Progenitor cell of endocrine pancreas (in vitro differentiated cells): ENCODE results near the gene ARSJ. TPM values are rescaled to one million over a fixed set of nuclear protein-coding genes. Genes with fewer than 3 reads are reported as not detected.
A peak's percentile ranks its signal among the peaks of the same experiment; 100 is the strongest.

ENCODE experiments used
- DNase-seq: peaks from one replicate; pipeline ENCODE4 v3.0.0; 2021; ENCODE audit warnings: low spot score; ENCODE audit not compliant: unreplicated experiment
- H3K27ac Mint-ChIP-seq: 2 replicates; pipeline ENCODE4 v1.8.0; 2021; ENCODE audit warnings: mild to moderate bottlenecking, moderate library complexity, mixed read lengths
- H3K27me3 Mint-ChIP-seq: 2 replicates; pipeline ENCODE4 v1.8.0; 2021; ENCODE audit warnings: mixed read lengths
- H3K36me3 Mint-ChIP-seq: 2 replicates; pipeline ENCODE4 v1.8.0; 2022; ENCODE audit warnings: mixed read lengths; ENCODE audit not compliant: insufficient read depth
- H3K4me1 Mint-ChIP-seq: 2 replicates; pipeline ENCODE4 v1.8.0; 2021; ENCODE audit warnings: low read depth, mixed read lengths
- H3K4me3 Mint-ChIP-seq: 2 replicates; pipeline ENCODE4 v1.8.0; 2021; ENCODE audit warnings: low read depth, mild to moderate bottlenecking, moderate library complexity, mixed read lengths
- H3K9me3 Mint-ChIP-seq: 2 replicates; pipeline ENCODE4 v1.8.0; 2021; ENCODE audit warnings: low read depth, mixed read lengths
- total RNA-seq: library from RNA; stranded (reverse); gene quantifications from 2 replicates; pipeline ENCODE4 v1.2.1, GENCODE V29; 2021
- TF ChIP-seq, protein P1 (sequence below): fragments of 200-600 bp; sonication (generic); IDR thresholded peaks from one replicate; pipeline ENCODE4 v1.5.0; 2021; ENCODE audit warnings: antibody characterized with exemption, mild to moderate bottlenecking; ENCODE audit not compliant: unreplicated experiment

The ARSJ gene
- total RNA-seq, 1 donor from 2014 or later = 0.46 TPM

- DNase-seq = no peak
- Mint-ChIP-seq H3K27me3 (no peaks in the 10 kb centered on the region), H3K27ac (peak overlapping the region; percentile 59)
Observed at GRCh38 chr4:113884655-113885054, 94.8 kb downstream of the ARSJ start.

GRCh38 chr4:113882668-113883067 lies 96.8 kb downstream of the ARSJ start:
- H3K27me3 Mint-ChIP-seq = no peaks in the 10 kb centered on the region
- no peak overlapping the region for H3K4me3 Mint-ChIP-seq
- H3K4me1 Mint-ChIP-seq = peaks cover 11% of the 10 kb centered on the region
- TF ChIP-seq, protein P1, sequence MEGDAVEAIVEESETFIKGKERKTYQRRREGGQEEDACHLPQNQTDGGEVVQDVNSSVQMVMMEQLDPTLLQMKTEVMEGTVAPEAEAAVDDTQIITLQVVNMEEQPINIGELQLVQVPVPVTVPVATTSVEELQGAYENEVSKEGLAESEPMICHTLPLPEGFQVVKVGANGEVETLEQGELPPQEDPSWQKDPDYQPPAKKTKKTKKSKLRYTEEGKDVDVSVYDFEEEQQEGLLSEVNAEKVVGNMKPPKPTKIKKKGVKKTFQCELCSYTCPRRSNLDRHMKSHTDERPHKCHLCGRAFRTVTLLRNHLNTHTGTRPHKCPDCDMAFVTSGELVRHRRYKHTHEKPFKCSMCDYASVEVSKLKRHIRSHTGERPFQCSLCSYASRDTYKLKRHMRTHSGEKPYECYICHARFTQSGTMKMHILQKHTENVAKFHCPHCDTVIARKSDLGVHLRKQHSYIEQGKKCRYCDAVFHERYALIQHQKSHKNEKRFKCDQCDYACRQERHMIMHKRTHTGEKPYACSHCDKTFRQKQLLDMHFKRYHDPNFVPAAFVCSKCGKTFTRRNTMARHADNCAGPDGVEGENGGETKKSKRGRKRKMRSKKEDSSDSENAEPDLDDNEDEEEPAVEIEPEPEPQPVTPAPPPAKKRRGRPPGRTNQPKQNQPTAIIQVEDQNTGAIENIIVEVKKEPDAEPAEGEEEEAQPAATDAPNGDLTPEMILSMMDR = no peak
- peaks cover 15% of the 10 kb centered on the region for H3K9me3 Mint-ChIP-seq
- DNase-seq = no peak
- no peaks in the 10 kb centered on the region for H3K36me3 Mint-ChIP-seq
- no peak overlapping the region for H3K27ac Mint-ChIP-seq

More at GRCh38 chr4:113884655-113885054, 94.8 kb downstream of the ARSJ start:
- TF ChIP-seq, protein P1 = no peak
- Mint-ChIP-seq H3K4me1 (peaks cover 8% of the 10 kb centered on the region), H3K36me3 (no peaks in the 10 kb centered on the region), H3K4me3 (no peak overlapping the region), H3K9me3 (peaks cover 15% of the 10 kb centered on the region)

- H3K27ac Mint-ChIP-seq = no peak overlapping the region
- H3K27me3 Mint-ChIP-seq = no peaks in the 10 kb centered on the region
- TF ChIP-seq, protein P1 = no peak
- peaks cover 14% of the 10 kb centered on the region for H3K9me3 Mint-ChIP-seq
- no peaks in the 10 kb centered on the region for H3K36me3 Mint-ChIP-seq
- H3K4me3 Mint-ChIP-seq = no peak overlapping the region
- no peak for DNase-seq
- H3K4me1 Mint-ChIP-seq = peaks cover 10% of the 10 kb centered on the region
Observed at GRCh38 chr4:113881256-113881655, 98.2 kb downstream of the ARSJ start.

- H3K27me3 Mint-ChIP-seq = no peaks in the 10 kb centered on the region
- H3K4me3 Mint-ChIP-seq = no peak overlapping the region
- no peak overlapping the region for H3K27ac Mint-ChIP-seq
- DNase-seq = no peak
- TF ChIP-seq, protein P1 = no peak
- H3K9me3 Mint-ChIP-seq = peaks cover 10% of the 10 kb centered on the region
- H3K4me1 Mint-ChIP-seq = peaks cover 10% of the 10 kb centered on the region
- no peaks in the 10 kb centered on the region for H3K36me3 Mint-ChIP-seq
Observed at GRCh38 chr4:113880240-113881028, 99.0 kb downstream of the ARSJ start.

- TF ChIP-seq, protein P1 = peak; percentile 66
- Mint-ChIP-seq H3K4me1 (peaks cover 19% of the 10 kb centered on the region), H3K27ac (peak overlapping the region; percentile 85), H3K36me3 (no peaks in the 10 kb centered on the region), H3K9me3 (no peaks in the 10 kb centered on the region), H3K4me3 (no peak overlapping the region), H3K27me3 (no peaks in the 10 kb centered on the region)
- peak; percentile 17 for DNase-seq
Observed at GRCh38 chr4:113878668-113879067, 100.8 kb downstream of the ARSJ start.
